K562 (cell line): ENCODE data around the gene RTF1. TPM values are rescaled to one million over a fixed set of nuclear protein-coding genes. Genes with fewer than 3 reads are reported as not detected.
A peak's percentile ranks its signal among the peaks of the same experiment; 100 is the strongest.

Experiments
- CBX1 ChIP-seq: sonication (generic); IDR thresholded peaks from 2 replicates; pipeline ENCODE4 v1.6.1; 2016; ENCODE audit warnings: antibody characterized with exemption, low read depth, mild to moderate bottlenecking
- HDAC8 ChIP-seq: fragments of 450-650 bp; IDR thresholded peaks from 2 replicates; pipeline ENCODE4 v1.6.1; 2016; ENCODE audit warnings: mild to moderate bottlenecking, missing genetic modification characterization, moderate library complexity, missing compliant biosample characterization
- KAT2B ChIP-seq: IDR thresholded peaks from one replicate; pipeline ENCODE4 v1.6.1; 2012; ENCODE audit warnings: low read depth, mild to moderate bottlenecking, control low read depth, inconsistent platforms, low read length, moderate library complexity
- PRPF4 ChIP-seq: fragments of 200-400 bp; formaldehyde crosslinking; IDR thresholded peaks from one replicate; pipeline ENCODE4 v1.6.1; 2017; ENCODE audit warnings: low read length, low read depth, mild to moderate bottlenecking; ENCODE audit not compliant: insufficient read depth, poor library complexity, severe bottlenecking
- RAD51 ChIP-seq: fragments of 450-650 bp; IDR thresholded peaks from 2 replicates; pipeline ENCODE4 v1.7.1; 2016; ENCODE audit warnings: low read depth, mild to moderate bottlenecking, borderline replicate concordance
- SMAD1 ChIP-seq: fragments of 150-350 bp; IDR thresholded peaks from 2 replicates; pipeline ENCODE4 v1.6.1; 2014; ENCODE audit warnings: low read length, low read depth; ENCODE audit not compliant: partially characterized antibody
- SRF ChIP-seq, 2 experiments: fragments of 250-450, 450-650 bp in 1 of 2; sonication (Bioruptor Pico) in 1 of 2; sonication (generic) in 1 of 2; formaldehyde crosslinking; IDR thresholded peaks; 2 replicates each; pipeline versions ENCODE4 v1.5.0 to v1.5.1; 2020 to 2022; ENCODE audit warnings: mild to moderate bottlenecking in 1 of 2, missing genetic modification reagents in 1 of 2
- THRAP3 ChIP-seq: fragments of 450-650 bp; IDR thresholded peaks from 2 replicates; pipeline ENCODE4 v1.6.1; 2016; ENCODE audit warnings: mild to moderate bottlenecking, inconsistent platforms, borderline replicate concordance
- ZNF766 ChIP-seq: fragments of 200-800 bp; sonication (Bioruptor generic); conservative IDR thresholded peaks from 2 replicates; pipeline ENCODE4 v1.6.1; 2016; ENCODE audit warnings: missing genetic modification characterization, missing compliant biosample characterization
- polyA plus RNA-seq, 8 experiments: library from polyadenylated mRNA; depleted of rRNA in 4 of 8; stranded (reverse) in 5 of 8; unstranded in 3 of 8; fragments of >200 nt; fragmentation: Nextera tagmentation in 2 of 8; fragmentation: Illumina TruSeq in 1 of 8; extraction: Ambion mirVana in 2 of 8; extraction: Trizol in 1 of 8; gene quantifications; 2 replicates each; pipeline versions ENCODE4 v1.2.1 to v1.2.3, GENCODE V29; 2011 to 2014; ENCODE audit warnings: inconsistent platforms in 1 of 8, missing spikeins in 1 of 8
- total RNA-seq, 7 experiments: library from RNA; depleted of rRNA in 6 of 7; stranded (reverse); fragments of >200 nt in 6 of 7; fragmentation: Illumina TruSeq in 2 of 7; extraction: Trizol in 2 of 7; gene quantifications; 2 replicates each; pipeline versions ENCODE4 v1.2.1 to v1.2.3, GENCODE V29; 2011 to 2021; ENCODE audit warnings: low replicate concordance in 1 of 7
- TF ChIP-seq, protein P1 (sequence below): fragments of 200-600 bp; sonication (generic); IDR thresholded peaks from one replicate; pipeline ENCODE4 v1.6.1; 2012; ENCODE audit warnings: mild to moderate bottlenecking, low read depth, low read length, inconsistent platforms
- TF ChIP-seq, protein P2 (sequence below): sonication (generic); formaldehyde crosslinking; IDR thresholded peaks from 2 replicates; pipeline ENCODE4 v1.8.0; 2023; ENCODE audit warnings: mild to moderate bottlenecking, missing genetic modification reagents

RTF1 gene
- total and polyA plus RNA-seq, 9 of the 15 experiments (the other 6 are each of a cell fraction or from before 2014, with no cell fraction given), result 7.6 to 69.5 (median 31.5) TPM

DNA sequence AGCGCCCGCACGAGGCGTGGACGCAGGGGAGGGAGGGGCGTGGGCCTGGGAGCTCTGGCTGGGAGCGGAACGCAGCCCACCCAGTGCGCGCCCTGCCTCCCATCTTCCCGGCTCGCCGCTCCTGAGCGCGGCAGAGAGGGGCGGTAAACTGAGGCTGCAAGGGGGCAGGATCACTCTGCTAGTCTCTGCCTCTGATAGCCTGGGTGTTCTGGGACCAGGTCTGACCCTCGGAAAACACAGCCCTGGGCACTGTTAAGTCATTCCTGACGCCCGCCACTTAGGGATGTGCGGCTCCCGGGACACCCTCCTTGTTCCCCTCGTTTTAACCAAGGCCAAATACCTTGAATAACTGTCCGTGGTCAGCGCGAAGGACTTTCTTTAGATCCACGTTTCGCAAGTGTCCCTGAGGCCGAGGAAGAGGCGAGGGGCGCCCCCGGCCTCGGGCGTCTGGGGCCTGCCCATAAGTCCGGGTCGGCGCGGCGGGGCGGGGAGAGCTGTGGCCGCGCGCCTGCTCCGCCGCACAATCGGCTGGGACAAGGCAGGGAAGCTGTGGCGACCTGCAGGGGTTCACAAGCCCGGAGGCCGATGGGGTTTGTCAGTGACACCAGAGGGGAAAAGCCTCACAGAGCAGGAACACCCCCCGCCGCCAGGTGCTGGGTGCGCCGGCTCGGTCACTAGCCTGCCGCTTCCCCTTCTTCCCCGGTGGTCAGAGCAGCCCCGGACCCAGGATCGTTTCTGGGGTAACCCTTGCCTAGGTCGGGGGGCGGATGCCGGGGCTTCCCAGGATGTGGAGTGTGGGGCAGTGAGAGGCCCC lies 78.2 kb downstream of the RTF1 start (continued):
- TF ChIP-seq, protein P1, sequence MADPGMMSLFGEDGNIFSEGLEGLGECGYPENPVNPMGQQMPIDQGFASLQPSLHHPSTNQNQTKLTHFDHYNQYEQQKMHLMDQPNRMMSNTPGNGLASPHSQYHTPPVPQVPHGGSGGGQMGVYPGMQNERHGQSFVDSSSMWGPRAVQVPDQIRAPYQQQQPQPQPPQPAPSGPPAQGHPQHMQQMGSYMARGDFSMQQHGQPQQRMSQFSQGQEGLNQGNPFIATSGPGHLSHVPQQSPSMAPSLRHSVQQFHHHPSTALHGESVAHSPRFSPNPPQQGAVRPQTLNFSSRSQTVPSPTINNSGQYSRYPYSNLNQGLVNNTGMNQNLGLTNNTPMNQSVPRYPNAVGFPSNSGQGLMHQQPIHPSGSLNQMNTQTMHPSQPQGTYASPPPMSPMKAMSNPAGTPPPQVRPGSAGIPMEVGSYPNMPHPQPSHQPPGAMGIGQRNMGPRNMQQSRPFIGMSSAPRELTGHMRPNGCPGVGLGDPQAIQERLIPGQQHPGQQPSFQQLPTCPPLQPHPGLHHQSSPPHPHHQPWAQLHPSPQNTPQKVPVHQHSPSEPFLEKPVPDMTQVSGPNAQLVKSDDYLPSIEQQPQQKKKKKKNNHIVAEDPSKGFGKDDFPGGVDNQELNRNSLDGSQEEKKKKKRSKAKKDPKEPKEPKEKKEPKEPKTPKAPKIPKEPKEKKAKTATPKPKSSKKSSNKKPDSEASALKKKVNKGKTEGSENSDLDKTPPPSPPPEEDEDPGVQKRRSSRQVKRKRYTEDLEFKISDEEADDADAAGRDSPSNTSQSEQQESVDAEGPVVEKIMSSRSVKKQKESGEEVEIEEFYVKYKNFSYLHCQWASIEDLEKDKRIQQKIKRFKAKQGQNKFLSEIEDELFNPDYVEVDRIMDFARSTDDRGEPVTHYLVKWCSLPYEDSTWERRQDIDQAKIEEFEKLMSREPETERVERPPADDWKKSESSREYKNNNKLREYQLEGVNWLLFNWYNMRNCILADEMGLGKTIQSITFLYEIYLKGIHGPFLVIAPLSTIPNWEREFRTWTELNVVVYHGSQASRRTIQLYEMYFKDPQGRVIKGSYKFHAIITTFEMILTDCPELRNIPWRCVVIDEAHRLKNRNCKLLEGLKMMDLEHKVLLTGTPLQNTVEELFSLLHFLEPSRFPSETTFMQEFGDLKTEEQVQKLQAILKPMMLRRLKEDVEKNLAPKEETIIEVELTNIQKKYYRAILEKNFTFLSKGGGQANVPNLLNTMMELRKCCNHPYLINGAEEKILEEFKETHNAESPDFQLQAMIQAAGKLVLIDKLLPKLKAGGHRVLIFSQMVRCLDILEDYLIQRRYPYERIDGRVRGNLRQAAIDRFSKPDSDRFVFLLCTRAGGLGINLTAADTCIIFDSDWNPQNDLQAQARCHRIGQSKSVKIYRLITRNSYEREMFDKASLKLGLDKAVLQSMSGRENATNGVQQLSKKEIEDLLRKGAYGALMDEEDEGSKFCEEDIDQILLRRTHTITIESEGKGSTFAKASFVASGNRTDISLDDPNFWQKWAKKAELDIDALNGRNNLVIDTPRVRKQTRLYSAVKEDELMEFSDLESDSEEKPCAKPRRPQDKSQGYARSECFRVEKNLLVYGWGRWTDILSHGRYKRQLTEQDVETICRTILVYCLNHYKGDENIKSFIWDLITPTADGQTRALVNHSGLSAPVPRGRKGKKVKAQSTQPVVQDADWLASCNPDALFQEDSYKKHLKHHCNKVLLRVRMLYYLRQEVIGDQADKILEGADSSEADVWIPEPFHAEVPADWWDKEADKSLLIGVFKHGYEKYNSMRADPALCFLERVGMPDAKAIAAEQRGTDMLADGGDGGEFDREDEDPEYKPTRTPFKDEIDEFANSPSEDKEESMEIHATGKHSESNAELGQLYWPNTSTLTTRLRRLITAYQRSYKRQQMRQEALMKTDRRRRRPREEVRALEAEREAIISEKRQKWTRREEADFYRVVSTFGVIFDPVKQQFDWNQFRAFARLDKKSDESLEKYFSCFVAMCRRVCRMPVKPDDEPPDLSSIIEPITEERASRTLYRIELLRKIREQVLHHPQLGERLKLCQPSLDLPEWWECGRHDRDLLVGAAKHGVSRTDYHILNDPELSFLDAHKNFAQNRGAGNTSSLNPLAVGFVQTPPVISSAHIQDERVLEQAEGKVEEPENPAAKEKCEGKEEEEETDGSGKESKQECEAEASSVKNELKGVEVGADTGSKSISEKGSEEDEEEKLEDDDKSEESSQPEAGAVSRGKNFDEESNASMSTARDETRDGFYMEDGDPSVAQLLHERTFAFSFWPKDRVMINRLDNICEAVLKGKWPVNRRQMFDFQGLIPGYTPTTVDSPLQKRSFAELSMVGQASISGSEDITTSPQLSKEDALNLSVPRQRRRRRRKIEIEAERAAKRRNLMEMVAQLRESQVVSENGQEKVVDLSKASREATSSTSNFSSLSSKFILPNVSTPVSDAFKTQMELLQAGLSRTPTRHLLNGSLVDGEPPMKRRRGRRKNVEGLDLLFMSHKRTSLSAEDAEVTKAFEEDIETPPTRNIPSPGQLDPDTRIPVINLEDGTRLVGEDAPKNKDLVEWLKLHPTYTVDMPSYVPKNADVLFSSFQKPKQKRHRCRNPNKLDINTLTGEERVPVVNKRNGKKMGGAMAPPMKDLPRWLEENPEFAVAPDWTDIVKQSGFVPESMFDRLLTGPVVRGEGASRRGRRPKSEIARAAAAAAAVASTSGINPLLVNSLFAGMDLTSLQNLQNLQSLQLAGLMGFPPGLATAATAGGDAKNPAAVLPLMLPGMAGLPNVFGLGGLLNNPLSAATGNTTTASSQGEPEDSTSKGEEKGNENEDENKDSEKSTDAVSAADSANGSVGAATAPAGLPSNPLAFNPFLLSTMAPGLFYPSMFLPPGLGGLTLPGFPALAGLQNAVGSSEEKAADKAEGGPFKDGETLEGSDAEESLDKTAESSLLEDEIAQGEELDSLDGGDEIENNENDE, result no peak
- TF ChIP-seq ZNF766 (CRISPR knock-in tag) (no peak), SMAD1 (no peak), HDAC8 (0 out of 2 replicates have a peak, but pooled peaks have one; percentile 5), THRAP3 (no peak), CBX1 (peak; percentile 25; the same call in 1 of the 2 replicates), KAT2B (no peak), PRPF4 (peak; percentile 19), RAD51 (no peak), SRF (CRISPR knock-in tag; IDR thresholded peaks at IDR 0.05) (no peak)
- TF ChIP-seq, protein P2, sequence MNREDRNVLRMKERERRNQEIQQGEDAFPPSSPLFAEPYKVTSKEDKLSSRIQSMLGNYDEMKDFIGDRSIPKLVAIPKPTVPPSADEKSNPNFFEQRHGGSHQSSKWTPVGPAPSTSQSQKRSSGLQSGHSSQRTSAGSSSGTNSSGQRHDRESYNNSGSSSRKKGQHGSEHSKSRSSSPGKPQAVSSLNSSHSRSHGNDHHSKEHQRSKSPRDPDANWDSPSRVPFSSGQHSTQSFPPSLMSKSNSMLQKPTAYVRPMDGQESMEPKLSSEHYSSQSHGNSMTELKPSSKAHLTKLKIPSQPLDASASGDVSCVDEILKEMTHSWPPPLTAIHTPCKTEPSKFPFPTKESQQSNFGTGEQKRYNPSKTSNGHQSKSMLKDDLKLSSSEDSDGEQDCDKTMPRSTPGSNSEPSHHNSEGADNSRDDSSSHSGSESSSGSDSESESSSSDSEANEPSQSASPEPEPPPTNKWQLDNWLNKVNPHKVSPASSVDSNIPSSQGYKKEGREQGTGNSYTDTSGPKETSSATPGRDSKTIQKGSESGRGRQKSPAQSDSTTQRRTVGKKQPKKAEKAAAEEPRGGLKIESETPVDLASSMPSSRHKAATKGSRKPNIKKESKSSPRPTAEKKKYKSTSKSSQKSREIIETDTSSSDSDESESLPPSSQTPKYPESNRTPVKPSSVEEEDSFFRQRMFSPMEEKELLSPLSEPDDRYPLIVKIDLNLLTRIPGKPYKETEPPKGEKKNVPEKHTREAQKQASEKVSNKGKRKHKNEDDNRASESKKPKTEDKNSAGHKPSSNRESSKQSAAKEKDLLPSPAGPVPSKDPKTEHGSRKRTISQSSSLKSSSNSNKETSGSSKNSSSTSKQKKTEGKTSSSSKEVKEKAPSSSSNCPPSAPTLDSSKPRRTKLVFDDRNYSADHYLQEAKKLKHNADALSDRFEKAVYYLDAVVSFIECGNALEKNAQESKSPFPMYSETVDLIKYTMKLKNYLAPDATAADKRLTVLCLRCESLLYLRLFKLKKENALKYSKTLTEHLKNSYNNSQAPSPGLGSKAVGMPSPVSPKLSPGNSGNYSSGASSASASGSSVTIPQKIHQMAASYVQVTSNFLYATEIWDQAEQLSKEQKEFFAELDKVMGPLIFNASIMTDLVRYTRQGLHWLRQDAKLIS, result 0 out of 2 replicates have a peak, but pooled peaks have one; percentile 13
